COLO829 (cell line): ENCODE results near the gene DOC2B.

Source experiments
- DNase-seq: peaks from one replicate; pipeline ENCODE4 v3.0.0; 2012; ENCODE audit warnings: low spot score

DOC2B gene

GRCh38 chr17:162689-163088 lies 18.8 kb downstream of the DOC2B start:
- no peak for DNase-seq

DNA sequence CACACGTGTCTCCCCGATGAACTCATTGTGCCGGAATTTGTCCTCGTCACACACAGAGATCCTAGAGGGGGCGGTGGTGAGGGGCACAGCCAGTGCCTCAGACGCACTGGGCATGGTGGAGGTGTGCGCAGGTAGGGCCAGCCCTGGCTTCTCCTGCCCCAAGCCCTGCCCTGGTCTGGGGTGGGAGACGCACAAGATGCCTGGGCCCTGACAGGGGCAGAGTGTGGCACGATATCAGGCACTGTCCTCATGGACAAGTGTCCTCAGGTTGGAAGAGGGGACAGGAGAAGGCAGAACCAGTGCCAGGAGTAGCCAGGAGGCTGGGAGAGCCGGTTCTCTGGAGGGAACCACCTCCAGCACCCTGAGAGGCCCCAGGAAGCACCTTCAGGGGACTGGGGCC lies 20.0 kb downstream of the DOC2B start:
- DNase-seq: no peak

GRCh38 chr17:160336-160735 lies 21.1 kb downstream of the DOC2B start:
- DNase-seq: no peak

GRCh38 chr17:159609-160008 lies 21.8 kb downstream of the DOC2B start:
- no peak for DNase-seq

DNA sequence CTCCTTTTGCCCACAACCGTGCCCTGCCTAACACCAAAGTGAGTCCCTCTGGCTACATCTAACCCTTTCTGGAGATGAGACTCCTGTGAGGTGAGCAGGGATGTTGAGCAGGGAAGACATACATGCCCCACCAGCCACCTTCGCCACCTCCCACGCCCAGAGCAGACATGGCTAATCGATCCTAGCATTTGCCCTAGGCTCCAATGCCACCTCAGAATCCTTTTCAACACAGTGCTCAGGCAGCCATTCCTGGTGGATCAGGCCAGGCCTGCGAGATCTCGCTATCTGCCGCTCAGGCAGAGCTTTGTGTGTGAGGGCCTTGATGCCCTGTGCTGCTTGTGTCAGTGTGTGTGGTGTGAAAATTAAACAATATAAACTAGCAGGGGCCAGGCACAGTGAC lies 23.1 kb downstream of the DOC2B start:
- no peak for DNase-seq

DNA sequence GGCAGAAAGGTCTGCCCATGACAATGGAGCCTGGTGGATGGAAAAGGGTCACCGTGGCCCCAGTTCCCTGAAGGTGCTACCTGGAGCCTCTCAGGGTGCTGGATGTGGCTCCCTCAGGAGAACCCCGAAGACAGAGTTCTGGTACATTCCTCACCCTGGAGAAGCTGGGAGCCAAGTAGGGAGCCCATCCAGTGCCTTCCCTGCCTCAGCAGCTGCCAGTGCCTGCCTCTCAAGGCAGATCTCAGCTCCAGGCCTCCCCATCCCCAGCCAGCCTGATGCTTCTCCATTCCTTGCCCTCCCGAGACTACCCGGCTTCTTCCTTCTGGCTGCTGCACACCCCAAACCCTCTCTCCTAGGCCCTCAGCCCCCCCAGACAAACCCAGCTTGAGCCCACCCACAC lies 23.5 kb downstream of the DOC2B start:
- no peak for DNase-seq

- DNase-seq: no peak
These were observed 24.5 kb downstream of the DOC2B start for GRCh38 chr17:156946-157345.

- no peak for DNase-seq
These were observed 25.3 kb downstream of the DOC2B start for GRCh38 chr17:156094-156621.

DNA sequence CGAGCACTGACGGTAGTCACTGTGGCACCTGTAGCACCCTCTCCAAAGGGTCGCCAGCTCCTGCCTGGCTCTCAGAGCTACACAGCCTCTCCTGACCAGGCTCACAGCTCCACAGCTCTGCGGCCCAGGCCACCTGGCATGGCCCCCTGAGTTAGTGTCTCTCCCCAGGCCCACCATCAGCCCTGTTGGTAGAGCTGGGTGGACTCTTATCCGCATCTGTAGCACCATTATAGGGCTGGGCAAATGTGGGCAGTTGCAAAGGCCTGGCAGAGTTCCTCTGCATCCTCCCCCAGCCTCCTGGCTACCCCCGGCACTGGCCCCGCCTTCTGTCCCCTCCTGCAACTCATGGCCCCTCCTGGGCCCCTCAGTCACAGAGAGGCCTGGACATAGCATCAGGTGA lies 25.9 kb downstream of the DOC2B start:
- DNase-seq: no peak

- DNase-seq: no peak
These were observed 27.6 kb downstream of the DOC2B start for GRCh38 chr17:153851-154250.

- no peak for DNase-seq
These were observed 28.5 kb downstream of the DOC2B start for GRCh38 chr17:152860-153420.

DNA sequence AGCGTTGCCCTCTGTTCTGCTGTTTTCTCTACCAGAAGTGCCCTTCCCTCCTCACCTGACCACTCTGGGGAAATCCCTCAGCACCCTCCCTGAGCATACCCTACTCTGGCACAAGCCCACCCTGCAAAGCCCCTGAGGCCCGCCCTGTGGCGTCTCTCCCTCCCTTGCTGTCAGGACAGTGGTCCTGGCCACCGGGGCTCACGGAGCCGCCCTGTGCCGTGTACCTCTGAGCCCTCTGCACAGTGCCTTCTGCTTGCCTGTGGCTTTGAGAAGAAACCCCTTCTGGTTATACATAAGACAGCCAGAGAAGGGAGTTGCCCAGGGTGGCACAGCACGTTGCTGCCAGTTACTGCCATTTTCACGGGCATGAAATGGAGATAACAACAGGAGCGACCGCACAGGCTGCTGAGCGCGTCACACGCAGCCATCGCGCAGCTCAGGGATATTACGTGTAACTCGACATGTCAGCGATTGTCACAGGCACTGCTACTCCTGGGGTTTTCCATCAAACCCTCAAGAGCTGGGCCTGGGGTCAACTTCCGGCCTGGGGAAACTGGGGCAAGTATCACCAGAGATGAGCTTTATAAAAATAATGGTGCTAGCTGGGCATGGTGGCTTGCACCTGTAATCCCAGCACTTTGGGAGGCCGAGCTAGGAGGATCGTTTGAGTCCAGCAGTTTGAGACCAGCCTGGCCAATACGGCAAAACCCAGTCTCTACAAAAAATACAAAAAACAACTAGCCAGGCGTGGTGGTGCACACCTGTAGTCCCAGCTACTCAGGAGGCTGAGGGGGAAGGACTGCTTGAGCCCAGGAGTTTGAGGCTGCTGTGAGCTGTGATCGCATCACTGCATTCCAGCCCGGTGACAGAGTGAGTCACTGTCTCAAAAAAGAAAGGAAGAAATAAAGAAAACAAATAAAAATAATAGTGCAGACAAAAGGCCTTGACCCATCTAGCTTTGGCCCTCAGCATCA lies 29.3 kb downstream of the DOC2B start:
- DNase-seq: no peak

GRCh38 chr17:151004-151403 lies 30.4 kb downstream of the DOC2B start:
- DNase-seq: no peak

DNA sequence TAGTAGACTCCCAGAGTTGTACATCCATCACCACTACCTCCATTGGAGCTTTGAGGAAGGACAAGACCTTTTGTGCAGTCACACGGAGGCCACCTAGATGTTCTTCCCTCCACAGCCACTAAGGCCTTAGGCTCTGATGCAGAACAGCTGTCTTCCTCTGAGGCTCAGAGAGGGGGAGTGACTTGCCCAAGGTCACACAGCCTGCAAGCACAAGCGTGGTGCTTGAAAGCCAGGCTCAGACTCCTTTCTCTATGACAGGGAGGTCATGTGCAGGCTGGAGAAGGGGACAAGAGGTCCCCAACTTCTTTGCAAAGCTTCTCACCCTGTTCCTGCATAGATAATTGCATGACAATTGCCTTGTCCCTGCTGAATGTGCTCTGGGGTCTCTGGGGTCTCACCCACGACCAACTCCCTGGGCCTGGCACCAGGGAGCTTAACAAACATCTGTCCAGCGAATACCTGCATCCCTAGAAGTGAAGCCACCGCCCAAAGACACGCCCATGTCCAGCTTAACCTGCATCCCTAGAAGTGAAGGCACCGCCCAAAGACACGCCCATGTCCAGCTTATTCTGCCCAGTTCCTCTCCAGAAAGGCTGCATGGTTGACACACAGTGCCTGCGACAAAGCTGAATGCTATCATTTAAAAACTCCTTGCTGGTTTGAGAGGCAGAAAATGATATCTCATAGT lies 31.4 kb downstream of the DOC2B start:
- DNase-seq: no peak

DNA sequence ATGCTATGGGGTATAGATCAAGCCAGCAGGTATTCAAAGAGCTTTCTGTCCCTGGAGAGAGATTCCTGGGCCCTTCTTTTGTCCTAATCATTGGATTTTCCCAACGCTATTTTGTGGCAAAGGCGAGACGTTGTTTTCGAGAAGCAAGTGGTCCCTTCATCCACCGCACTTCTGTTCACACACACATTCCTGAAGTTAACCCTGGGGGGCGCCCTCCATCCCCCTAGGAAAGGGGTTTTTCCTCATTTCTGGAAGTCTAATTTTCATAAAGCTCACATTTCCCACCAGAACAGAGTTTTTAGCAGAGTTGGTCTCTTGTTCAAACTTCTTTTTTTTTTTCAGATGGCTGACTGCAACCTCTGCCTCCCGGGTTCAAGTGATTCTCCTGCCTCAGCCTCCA lies 32.2 kb downstream of the DOC2B start:
- DNase-seq: no peak

DNA sequence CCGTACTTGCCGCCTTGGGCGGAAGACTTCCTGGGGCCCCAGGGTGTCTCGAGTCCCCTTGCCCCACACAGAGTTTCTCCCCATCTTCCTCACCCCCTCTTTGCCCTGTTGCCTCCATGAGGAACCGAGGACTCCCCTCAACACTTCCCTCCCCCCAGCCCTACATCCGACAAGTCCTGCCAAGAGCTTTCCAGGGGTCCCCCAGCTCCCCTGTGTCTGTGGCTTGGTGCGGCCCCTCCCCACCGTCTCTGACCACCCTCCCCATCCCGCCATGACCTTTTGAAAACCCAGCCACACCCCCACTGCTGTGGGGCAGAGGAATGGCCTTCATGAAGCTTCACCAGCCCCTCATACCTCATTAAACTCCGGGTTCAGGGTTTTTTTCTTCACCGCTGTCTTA lies 32.7 kb downstream of the DOC2B start:
- no peak for DNase-seq

GRCh38 chr17:147796-148740 lies 33.4 kb downstream of the DOC2B start:
- no peak for DNase-seq

GRCh38 chr17:146983-147761 lies 34.3 kb downstream of the DOC2B start:
- DNase-seq: no peak

GRCh38 chr17:146546-146945 lies 34.9 kb downstream of the DOC2B start:
- no peak for DNase-seq

DNA sequence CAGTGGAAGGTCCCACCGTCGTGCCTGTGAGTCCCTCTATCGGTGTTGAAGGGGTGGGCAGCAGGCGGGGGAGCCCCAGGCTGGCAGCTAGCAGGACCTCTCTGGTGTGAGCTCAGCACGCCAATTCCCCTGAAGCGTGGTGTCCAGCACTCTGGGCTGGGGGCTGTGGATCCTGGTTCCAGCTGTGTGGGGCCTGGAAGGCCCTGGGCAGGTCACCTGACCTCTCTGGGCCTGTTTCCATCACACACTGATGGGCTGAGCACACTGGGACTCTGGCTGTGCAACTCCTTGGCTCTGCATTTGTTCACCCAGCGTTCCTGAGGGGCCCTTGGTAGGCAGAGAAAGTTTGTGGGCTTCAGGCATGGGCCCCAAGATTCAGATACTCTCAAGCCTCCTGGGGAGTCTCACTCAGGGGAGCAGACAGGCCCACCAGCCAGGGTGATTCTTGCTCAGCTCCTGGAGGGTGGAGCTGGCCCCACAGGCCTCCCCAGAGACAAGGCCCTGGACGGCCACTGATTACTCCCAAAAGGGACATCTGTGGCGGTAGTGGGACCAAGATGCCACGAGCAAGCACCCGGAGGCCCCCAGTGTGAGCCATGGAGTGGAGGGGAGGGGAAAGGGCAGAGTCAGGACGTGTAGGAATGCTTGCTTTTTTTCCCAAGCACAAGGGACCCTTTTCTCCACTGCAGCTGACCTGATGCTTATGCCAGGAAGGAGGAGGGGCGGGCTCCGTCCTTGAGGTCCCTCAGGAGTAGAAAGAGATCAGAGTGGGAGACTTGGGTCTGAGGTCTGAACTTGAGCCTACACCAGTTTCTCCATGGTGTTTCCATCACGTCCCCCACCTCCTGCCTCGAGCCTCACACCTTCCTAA lies 35.5 kb downstream of the DOC2B start:
- no peak for DNase-seq
